SK-N-SH (cell line): ENCODE measurements around the gene UGT1A3. TPM values are rescaled to one million over a fixed set of nuclear protein-coding genes. Genes with fewer than 3 reads are reported as not detected.

Experiments
- CTCF ChIA-PET: fragments of 300-600, 350-600 bp; formaldehyde crosslinking; extraction: SDS; loops from one replicate; lab custom pipeline; 2021; lab: Yijun Ruan, JAX
- POLR2A ChIA-PET: fragments of 350-600 bp; sonication (Branson Sonifier 250); formaldehyde crosslinking; extraction: SDS; loops from one replicate; lab custom pipeline; 2020; ENCODE audit warnings: antibody characterized with exemption, inconsistent platforms; lab: Yijun Ruan, JAX
- DNase-seq: peaks from one replicate; pipeline ENCODE4 v3.0.0; 2012
- H2AFZ ChIP-seq: fragments of 200-600 bp; sonication (generic); 2 replicates; pipeline ENCODE4 v1.8.1; 2016; ENCODE audit warnings: antibody characterized with exemption, mild to moderate bottlenecking, low read depth
- H3F3A ChIP-seq: fragments of 200-600 bp; sonication (generic); replicated peaks from 2 replicates; pipeline ENCODE3; 2016; ENCODE audit warnings: antibody characterized with exemption, mild to moderate bottlenecking; ENCODE audit not compliant: insufficient read depth
- H3K27ac ChIP-seq, 2 experiments: fragments of 200-500 bp in 1 of 2; fragments of 200-600 bp in 1 of 2; sonication (Bioruptor generic) in 1 of 2; sonication (generic), shearing (Covaris generic) in 1 of 2; 2 replicates each; pipeline versions ENCODE4 v1.5.1 to v1.6.1; 2014 to 2016; ENCODE audit warnings: low read depth in 2 of 2, inconsistent platforms in 1 of 2, low read length in 1 of 2, mild to moderate bottlenecking in 1 of 2, mixed read lengths in 1 of 2
- H3K27me3 ChIP-seq: fragments of 200-600 bp; sonication (generic), shearing (Covaris generic); 2 replicates; pipeline ENCODE4 v1.6.1; 2016; ENCODE audit warnings: mixed run types; ENCODE audit not compliant: insufficient read depth
- H3K36me3 ChIP-seq, 2 experiments: fragments of 200-500 bp in 1 of 2; fragments of 200-600 bp in 1 of 2; sonication (Bioruptor generic) in 1 of 2; sonication (generic) in 1 of 2; replicated peaks in 1 of 2; 2 replicates each; pipeline versions ENCODE3 to v1.5.1; 2014 to 2016; ENCODE audit warnings: low read length in 1 of 2, mild to moderate bottlenecking in 1 of 2; ENCODE audit not compliant: insufficient read depth in 2 of 2, control insufficient read depth in 1 of 2
- H3K4me1 ChIP-seq, 2 experiments: fragments of 200-500 bp in 1 of 2; fragments of 200-600 bp in 1 of 2; sonication (Bioruptor generic) in 1 of 2; sonication (generic), shearing (Covaris generic) in 1 of 2; 2 replicates each; pipeline versions ENCODE4 v1.5.1 to v1.6.1; 2014 to 2016; ENCODE audit warnings: low read depth in 1 of 2, low read length in 1 of 2, mixed run types in 1 of 2; ENCODE audit not compliant: insufficient read depth in 2 of 2, control insufficient read depth in 1 of 2
- H3K4me2 ChIP-seq: fragments of 200-600 bp; sonication (generic), shearing (Covaris generic); 2 replicates; pipeline ENCODE4 v1.6.1; 2017; ENCODE audit warnings: mixed run types
- H3K4me3 ChIP-seq, 2 experiments: fragments of 200-500 bp in 1 of 2; fragments of 200-600 bp in 1 of 2; sonication (Bioruptor generic) in 1 of 2; sonication (generic), shearing (Covaris generic) in 1 of 2; 2 replicates each; pipeline versions ENCODE4 v1.5.1 to v1.8.1; 2014 to 2016; ENCODE audit warnings: low read depth in 2 of 2, inconsistent platforms in 1 of 2, low read length in 1 of 2, mild to moderate bottlenecking in 1 of 2, mixed read lengths in 1 of 2, moderate library complexity in 1 of 2
- H3K79me2 ChIP-seq: fragments of 200-600 bp; sonication (generic); 2 replicates; pipeline ENCODE4 v1.8.1; 2017; ENCODE audit warnings: mild to moderate bottlenecking; ENCODE audit not compliant: insufficient read depth
- H3K9ac ChIP-seq: fragments of 200-600 bp; sonication (generic); 2 replicates; pipeline ENCODE4 v1.6.1; 2017; ENCODE audit warnings: mixed run types
- H3K9me2 ChIP-seq: fragments of 200-600 bp; sonication (generic); 2 replicates; pipeline ENCODE4 v1.6.1; 2017; ENCODE audit warnings: mixed run types
- H3K9me3 ChIP-seq: fragments of 200-600 bp; sonication (generic); 2 replicates; pipeline ENCODE4 v1.6.1; 2017; ENCODE audit warnings: mixed run types, mild to moderate bottlenecking, moderate library complexity
- H4K20me1 ChIP-seq: fragments of 200-600 bp; sonication (generic); 2 replicates; pipeline ENCODE4 v1.6.1; 2017; ENCODE audit warnings: mild to moderate bottlenecking, mixed run types; ENCODE audit not compliant: insufficient read depth
- EZH2phosphoT487 ChIP-seq: fragments of 200-600 bp; sonication (generic); IDR thresholded peaks from 2 replicates; pipeline ENCODE4 v1.6.1; 2017; ENCODE audit warnings: low read depth, mixed run types, mild to moderate bottlenecking, antibody characterized with exemption, moderate library complexity, borderline replicate concordance
- GATA2 ChIP-seq: sonication (generic); formaldehyde crosslinking; IDR thresholded peaks from 2 replicates; pipeline ENCODE4 v1.5.0; 2020; ENCODE audit warnings: mild to moderate bottlenecking, missing genetic modification reagents
- IRF3 ChIP-seq: fragments of 150-350 bp; IDR thresholded peaks from 2 replicates; pipeline ENCODE4 v1.6.1; 2016; ENCODE audit warnings: mild to moderate bottlenecking, low read depth, low read length
- NFIC ChIP-seq: IDR thresholded peaks from 2 replicates; pipeline ENCODE4 v1.4.0; 2012; ENCODE audit warnings: borderline replicate concordance
- NRF1 ChIP-seq: IDR thresholded peaks from 2 replicates; pipeline ENCODE4 v1.6.1; 2012; ENCODE audit warnings: low read depth, mild to moderate bottlenecking, low read length
- RFX5 ChIP-seq: IDR thresholded peaks from 2 replicates; pipeline ENCODE4 v1.6.1; 2012; ENCODE audit warnings: mild to moderate bottlenecking, improper control_type of control experiment, low read length
- RXRA ChIP-seq: IDR thresholded peaks from 2 replicates; pipeline ENCODE4 v1.4.0; 2012; ENCODE audit warnings: low read depth, mild to moderate bottlenecking, borderline replicate concordance
- TAF1 ChIP-seq: IDR thresholded peaks from 2 replicates; pipeline ENCODE4 v1.6.1; 2012; ENCODE audit warnings: low read depth, mild to moderate bottlenecking, low read length, moderate library complexity, borderline replicate concordance
- TEAD4 ChIP-seq: IDR thresholded peaks from 2 replicates; pipeline ENCODE4 v1.4.0; 2012; ENCODE audit warnings: mild to moderate bottlenecking, borderline replicate concordance; ENCODE audit not compliant: insufficient read depth
- USF1 ChIP-seq: IDR thresholded peaks from 2 replicates; pipeline ENCODE4 v1.4.0; 2012; ENCODE audit warnings: low read depth, borderline replicate concordance
- WGBS: methylation state at CpG from one replicate; pipeline ENCODE4 v1.1.6; 2017; ENCODE audit warnings: low lambda C conversion rate; 5-methylcytosine and 5-hydroxymethylcytosine counted together
- polyA plus RNA-seq, 3 experiments: library from polyadenylated mRNA; depleted of rRNA; stranded (reverse); fragments of >200 nt; gene quantifications; 2 replicates each; pipeline ENCODE4 v1.2.3, GENCODE V29; 2012
- TF ChIP-seq, protein P1 (sequence below): IDR thresholded peaks from 2 replicates; pipeline ENCODE4 v1.6.1; 2012; ENCODE audit warnings: mild to moderate bottlenecking, low read depth, low read length, moderate library complexity
- TF ChIP-seq, protein P2 (sequence below): fragments of 200-600 bp; sonication (generic); IDR thresholded peaks from 2 replicates; pipeline ENCODE4 v1.6.1; 2017; ENCODE audit warnings: antibody characterized with exemption, mild to moderate bottlenecking, moderate library complexity

Gene UGT1A3
- polyA plus RNA-seq, 1 of the 3 experiments (the other 2 are of a cell fraction), result not detected

DNA sequence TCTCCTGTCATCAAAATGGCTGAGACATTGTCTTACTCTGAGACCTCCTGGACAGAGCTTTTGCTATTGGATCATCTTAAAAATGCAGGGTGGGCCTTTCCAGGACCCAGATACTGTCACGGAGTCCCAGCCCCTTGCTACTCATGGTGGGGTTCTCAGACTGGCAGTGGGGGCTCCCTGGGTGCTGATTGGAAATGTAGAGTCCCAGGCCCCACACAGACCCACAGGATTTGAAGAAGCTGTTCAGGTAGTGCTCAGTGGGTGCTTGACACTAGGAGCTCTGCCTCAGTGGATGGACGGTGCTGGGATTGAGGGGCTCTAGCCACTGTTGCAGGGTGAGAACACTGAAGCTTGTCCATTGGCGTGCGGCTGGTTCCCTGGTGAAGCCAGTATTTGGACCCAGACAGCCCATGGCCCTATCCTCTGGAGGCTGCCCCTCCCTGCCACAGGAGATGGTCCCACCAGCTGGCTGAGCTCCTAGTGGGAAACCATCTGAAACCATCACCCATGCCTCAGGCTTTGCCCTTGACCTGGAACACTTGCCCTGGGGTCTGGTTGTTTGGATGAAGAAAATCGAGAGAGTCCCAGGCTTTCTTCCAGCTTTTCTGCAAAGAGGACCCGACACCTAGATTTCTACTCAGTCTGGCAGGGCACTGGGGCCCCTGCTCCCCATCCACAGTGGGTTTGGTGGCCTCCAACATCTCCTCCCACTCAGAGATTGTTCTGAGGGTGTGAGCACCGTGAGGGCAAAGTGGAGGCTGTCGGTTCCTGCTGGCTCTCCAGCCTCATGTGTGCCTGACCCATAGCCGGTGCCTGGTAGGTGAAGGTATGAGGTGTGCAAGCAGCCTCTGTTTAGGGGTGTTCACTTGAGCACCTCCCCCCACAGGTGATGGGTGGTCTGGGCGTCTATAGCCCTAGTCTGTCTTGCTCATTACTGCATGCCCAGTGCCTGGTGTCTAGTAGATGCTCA is 79.4 kb downstream of the UGT1A3 start (continued):
- TF ChIP-seq, protein P1, sequence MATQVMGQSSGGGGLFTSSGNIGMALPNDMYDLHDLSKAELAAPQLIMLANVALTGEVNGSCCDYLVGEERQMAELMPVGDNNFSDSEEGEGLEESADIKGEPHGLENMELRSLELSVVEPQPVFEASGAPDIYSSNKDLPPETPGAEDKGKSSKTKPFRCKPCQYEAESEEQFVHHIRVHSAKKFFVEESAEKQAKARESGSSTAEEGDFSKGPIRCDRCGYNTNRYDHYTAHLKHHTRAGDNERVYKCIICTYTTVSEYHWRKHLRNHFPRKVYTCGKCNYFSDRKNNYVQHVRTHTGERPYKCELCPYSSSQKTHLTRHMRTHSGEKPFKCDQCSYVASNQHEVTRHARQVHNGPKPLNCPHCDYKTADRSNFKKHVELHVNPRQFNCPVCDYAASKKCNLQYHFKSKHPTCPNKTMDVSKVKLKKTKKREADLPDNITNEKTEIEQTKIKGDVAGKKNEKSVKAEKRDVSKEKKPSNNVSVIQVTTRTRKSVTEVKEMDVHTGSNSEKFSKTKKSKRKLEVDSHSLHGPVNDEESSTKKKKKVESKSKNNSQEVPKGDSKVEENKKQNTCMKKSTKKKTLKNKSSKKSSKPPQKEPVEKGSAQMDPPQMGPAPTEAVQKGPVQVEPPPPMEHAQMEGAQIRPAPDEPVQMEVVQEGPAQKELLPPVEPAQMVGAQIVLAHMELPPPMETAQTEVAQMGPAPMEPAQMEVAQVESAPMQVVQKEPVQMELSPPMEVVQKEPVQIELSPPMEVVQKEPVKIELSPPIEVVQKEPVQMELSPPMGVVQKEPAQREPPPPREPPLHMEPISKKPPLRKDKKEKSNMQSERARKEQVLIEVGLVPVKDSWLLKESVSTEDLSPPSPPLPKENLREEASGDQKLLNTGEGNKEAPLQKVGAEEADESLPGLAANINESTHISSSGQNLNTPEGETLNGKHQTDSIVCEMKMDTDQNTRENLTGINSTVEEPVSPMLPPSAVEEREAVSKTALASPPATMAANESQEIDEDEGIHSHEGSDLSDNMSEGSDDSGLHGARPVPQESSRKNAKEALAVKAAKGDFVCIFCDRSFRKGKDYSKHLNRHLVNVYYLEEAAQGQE, result no peak
- TF ChIP-seq RXRA (no peak), NRF1 (no peak), NFIC (no peak)
- TF ChIP-seq, protein P2, sequence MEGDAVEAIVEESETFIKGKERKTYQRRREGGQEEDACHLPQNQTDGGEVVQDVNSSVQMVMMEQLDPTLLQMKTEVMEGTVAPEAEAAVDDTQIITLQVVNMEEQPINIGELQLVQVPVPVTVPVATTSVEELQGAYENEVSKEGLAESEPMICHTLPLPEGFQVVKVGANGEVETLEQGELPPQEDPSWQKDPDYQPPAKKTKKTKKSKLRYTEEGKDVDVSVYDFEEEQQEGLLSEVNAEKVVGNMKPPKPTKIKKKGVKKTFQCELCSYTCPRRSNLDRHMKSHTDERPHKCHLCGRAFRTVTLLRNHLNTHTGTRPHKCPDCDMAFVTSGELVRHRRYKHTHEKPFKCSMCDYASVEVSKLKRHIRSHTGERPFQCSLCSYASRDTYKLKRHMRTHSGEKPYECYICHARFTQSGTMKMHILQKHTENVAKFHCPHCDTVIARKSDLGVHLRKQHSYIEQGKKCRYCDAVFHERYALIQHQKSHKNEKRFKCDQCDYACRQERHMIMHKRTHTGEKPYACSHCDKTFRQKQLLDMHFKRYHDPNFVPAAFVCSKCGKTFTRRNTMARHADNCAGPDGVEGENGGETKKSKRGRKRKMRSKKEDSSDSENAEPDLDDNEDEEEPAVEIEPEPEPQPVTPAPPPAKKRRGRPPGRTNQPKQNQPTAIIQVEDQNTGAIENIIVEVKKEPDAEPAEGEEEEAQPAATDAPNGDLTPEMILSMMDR, result no peak

GRCh38 chr2:233810385-233810784 is 81.5 kb downstream of the UGT1A3 start:
- TF ChIP-seq IRF3 (no peak), RFX5 (no peak), EZH2phosphoT487 (no peak), TAF1 (no peak), GATA2 (CRISPR knock-in tag) (no peak), TEAD4 (no peak), USF1 (no peak)
- Histone ChIP-seq H3K4me1 (no peaks in the 10 kb centered on the region), H3K9ac (no peak overlapping the region), H3K4me2 (no peak overlapping the region), H3F3A (no peaks in the 10 kb centered on the region), H3K4me3 (no peak overlapping the region), H3K27me3 (no peaks in the 10 kb centered on the region; the same call in 1 of the 2 replicates), H4K20me1 (no peaks in the 10 kb centered on the region), H3K36me3 (no peaks in the 10 kb centered on the region), H3K79me2 (no peaks in the 10 kb centered on the region), H3K9me3 (no peaks in the 10 kb centered on the region; the same call in 1 of the 2 replicates), H3K9me2 (no peaks in the 10 kb centered on the region), H2AFZ (no peak overlapping the region), H3K27ac (no peak overlapping the region)
- DNase-seq, result no peak
- ChIA-PET POLR2A (no interaction called here), CTCF (no interaction called here)
- WGBS, result 54% methylated on average over 6 of the region's 6 CpGs
